ENCODE results near the gene ATG16L1. TPM values are rescaled to one million over a fixed set of nuclear protein-coding genes. Genes with fewer than 3 reads are reported as not detected.
A peak's percentile ranks its signal among the peaks of the same experiment; 100 is the strongest.

Gene ATG16L1
- total RNA-seq, 1 donor from 2014 or later = 44.0 TPM

- no peak for DNase-seq (ENCODE audit: low read depth)
These were observed 24.0 kb upstream of the ATG16L1 start for GRCh38 chr2:233227346-233227978.

DNA sequence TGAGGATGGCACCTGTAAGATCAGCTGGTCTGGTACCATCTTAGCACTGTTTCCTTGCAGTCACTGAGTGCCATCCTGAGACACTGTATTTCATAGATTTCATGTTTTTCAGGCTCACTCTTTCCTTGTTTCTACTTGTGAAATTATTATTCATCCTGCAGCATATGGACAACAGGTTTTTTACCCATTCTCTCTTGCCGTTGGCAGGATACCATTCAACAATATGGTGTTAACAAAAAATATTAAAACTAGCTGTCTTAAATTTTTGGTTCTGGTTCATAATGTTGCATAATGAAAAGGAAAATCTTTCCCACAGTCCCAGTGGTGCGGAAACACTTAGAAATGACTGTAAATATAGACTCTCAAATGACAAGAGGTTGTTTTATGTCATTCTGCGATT is 23.1 kb upstream of the ATG16L1 start:
- DNase-seq (ENCODE audit: low read depth) = no peak

GRCh38 chr2:233233618-233234230 is 17.7 kb upstream of the ATG16L1 start:
- DNase-seq (ENCODE audit: low read depth) = no peak

DNA sequence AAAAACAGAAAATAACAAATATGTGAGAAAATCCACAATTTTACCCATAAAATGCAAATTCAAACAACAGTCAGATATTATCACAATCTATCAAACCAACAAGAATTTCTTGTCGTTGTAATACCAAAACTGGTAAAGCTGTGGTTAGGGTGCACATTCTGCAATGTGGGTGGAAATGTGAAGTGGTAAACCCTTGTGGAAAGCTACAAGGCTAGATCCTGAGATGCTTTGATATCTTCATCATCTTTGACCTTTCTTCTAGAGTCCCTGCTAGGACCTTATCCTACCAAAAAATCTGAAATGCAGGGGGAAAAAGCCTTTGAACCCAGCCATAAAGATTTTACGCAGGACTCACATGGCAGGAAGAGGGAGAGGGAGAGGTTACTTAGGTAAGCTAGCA is 17.2 kb upstream of the ATG16L1 start:
- no peak for DNase-seq (ENCODE audit: low read depth)

GRCh38 chr2:233234996-233235395 is 16.5 kb upstream of the ATG16L1 start:
- DNase-seq (ENCODE audit: low read depth) = no peak

GRCh38 chr2:233235977-233236376 is 15.5 kb upstream of the ATG16L1 start:
- DNase-seq (ENCODE audit: low read depth) = no peak

- DNase-seq (ENCODE audit: low read depth) = no peak
These were observed 14.5 kb upstream of the ATG16L1 start for GRCh38 chr2:233236820-233237589.

- no peak for DNase-seq (ENCODE audit: low read depth)
These were observed 10.6 kb upstream of the ATG16L1 start for GRCh38 chr2:233240897-233241296.

GRCh38 chr2:233241803-233242202 is 9.7 kb upstream of the ATG16L1 start:
- no peak for DNase-seq (ENCODE audit: low read depth)

DNA sequence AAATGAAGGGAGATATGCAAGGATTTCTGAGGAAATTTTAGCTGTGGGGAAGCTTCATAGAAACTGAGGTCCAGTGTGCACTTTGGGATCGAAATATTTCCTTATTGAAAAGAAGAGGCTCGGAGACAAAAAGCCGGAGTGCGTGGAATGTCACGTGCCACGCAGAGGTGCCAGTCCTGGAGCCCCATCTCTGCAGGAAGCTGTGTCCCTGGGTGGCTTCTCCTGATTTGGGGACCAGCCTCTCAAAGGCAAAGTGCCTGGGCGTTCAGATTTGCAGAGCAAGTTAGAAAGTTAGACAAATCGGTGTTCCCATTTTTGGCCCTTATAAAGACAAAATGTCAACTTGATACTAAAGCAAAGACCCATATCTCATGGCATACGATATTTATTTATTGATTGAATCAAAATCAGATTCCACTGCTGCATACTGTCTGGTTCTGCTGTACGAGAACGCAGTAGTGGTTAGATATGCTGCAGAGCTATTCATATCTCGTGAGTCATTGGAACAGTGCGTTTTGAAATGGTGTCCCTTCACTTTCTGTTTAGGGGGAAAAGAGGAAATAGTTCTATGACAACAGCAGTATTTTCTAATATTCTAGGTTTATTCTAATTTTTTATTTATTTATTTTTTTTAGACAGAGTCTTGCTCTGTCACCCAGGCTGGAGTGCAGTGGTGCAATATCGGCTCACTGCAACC is 9.1 kb upstream of the ATG16L1 start:
- DNase-seq (ENCODE audit: low read depth) = no peak

- DNase-seq (ENCODE audit: low read depth) = no peak
These were observed 8.1 kb upstream of the ATG16L1 start for GRCh38 chr2:233243348-233243747.

DNA sequence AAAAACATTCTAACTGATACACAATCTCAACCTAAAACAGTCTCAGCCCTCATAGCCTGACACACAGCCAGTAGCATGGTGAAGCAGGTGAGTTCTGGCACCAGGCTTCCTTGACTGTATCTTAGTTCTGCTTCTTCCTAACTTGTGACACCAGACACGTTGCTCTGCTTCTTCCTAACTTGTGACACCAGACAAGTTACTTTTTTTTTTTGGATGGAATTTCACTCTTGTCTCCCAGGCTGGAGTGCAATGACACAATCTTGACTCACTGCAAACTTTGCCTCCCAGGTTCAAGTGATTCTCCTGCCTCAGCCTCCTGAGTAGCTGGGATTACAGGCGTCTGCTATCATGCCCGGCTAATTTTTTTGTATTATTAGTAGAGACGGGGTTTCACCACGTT is 6.7 kb upstream of the ATG16L1 start:
- peak; percentile 36 for DNase-seq (ENCODE audit: low read depth)

GRCh38 chr2:233245406-233245805 is 6.1 kb upstream of the ATG16L1 start:
- DNase-seq (ENCODE audit: low read depth) = no peak

DNA sequence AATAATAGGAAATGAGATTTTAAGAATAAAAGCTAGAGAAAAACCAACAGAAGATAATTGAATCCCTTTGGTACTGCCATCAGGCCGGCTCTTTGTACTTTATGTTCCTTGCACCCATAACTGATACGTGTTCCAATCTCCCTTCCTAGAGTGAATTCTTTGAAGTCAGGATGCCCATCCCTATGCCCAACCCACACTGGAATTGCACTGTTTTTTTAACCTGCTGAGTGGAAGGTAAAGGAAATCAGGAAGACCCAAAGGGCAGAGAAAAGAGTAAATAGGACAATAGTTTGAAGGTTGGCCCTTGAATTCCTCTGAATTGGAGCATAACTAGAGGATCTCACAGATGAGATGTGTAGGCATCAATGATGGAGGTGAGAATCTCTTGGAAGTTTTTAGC is 4.4 kb upstream of the ATG16L1 start:
- no peak for DNase-seq (ENCODE audit: low read depth)

- DNase-seq (ENCODE audit: low read depth) = peak; percentile 93
These were observed 3.7 kb upstream of the ATG16L1 start for GRCh38 chr2:233247744-233248143.

GRCh38 chr2:233248999-233249398 is 2.5 kb upstream of the ATG16L1 start:
- no peak for DNase-seq (ENCODE audit: low read depth)

GRCh38 chr2:233250568-233250967 is 905 bp upstream of the ATG16L1 start:
- no peak for DNase-seq (ENCODE audit: low read depth)

DNA sequence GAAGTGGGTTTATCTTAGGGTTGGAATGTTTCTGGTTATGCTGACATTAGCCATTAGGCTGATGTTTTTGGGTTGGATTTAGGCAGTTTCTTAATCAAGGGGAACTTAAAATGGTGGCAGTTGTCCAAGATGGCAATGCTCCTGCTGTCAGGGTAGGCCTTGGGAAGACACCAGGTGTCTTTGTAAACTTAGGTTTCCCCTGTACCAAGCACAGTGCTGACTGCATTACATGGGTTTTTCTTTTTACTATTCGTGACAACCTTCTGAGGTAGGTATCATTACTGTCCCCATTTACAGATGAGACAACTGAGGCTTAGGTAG is 528 bp upstream of the ATG16L1 start:
- DNase-seq (ENCODE audit: low read depth) = no peak

DNA sequence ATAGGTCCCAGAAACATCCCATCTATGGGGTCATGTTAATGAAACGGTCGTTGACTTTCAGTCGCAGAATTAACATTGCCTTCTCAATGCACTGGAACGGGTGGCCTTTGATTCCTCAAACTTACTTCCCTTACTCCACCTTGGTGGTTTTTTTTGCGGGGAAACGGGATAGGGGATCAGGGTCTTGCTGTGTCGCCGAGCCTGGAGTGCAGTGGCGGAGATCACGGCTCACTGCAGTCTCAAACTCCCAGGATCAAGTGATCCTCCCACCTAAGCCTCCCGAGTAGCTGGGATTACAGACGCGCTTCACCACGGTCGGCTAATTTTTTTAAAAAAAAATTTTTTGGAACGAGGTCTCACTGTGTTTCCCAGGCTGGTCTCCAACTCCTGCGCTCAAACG is 754 bp downstream of the ATG16L1 start:
- DNase-seq (ENCODE audit: low read depth) = no peak

DNA sequence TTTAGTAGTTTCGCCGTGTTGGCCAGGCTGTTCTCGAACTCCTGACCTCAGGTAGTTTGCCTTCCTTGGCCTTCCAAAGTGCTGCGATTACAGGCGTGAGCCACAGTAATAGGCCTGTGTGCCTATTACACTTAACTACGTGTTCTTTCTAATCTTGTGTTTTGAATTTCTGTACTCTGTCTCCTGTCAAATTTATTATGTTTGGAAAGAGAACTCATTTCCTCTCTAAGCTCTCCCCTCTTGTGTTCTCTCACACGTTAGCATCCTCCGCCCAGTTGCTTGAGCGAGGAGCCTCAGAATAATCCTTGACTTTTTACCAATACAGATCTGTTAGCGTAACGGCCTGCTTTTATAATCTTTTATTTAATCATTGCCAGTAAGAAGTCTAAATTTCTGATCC is 3.7 kb downstream of the ATG16L1 start:
- no peak for DNase-seq (ENCODE audit: low read depth)

DNA sequence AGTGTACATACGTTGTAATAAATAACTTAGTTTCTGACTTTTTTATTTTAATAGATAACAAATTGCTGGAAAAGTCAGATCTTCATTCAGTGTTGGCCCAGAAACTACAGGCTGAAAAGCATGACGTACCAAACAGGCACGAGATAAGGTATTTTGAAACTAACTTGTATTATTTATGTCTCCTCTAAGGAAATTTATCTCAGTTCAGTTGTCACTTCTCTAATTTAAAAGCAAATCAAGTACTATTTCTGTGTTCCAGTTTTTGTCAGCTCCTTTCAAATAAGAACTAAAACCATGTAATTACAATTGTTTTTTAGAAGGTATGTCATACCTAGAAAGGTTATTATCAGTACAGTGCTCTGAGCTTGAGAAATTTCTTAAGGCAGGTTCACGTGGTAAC is 4.6 kb downstream of the ATG16L1 start:
- DNase-seq (ENCODE audit: low read depth) = no peak

DNA sequence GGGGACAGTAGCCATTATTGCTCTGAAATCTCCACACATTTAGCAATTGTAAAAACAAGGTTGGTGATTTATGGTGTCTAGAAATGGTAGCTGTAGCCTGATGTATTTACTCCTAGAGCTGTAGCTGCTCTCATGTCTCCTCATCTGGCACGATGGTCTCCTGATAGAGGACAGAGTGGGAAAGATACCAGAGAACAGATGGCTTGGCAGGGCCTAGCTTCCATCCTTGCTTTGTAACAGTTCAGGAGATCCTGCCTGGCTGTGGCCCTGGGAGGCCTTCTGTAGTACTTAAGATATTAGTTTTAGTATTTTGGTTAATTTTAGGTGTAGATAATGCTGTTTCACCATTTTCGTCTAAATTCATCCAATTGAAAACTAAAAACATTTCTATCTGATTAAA is 6.7 kb downstream of the ATG16L1 start:
- DNase-seq (ENCODE audit: low read depth) = no peak

- no peak for DNase-seq (ENCODE audit: low read depth)
These were observed 8.3 kb downstream of the ATG16L1 start for GRCh38 chr2:233259730-233260129.

Measured in renal cortical epithelial cell (primary cell).